PC-3 (cell line): ENCODE data around the gene RANGAP1. TPM values are rescaled to one million over a fixed set of nuclear protein-coding genes. Genes with fewer than 3 reads are reported as not detected.
"Not testable (repeated sequence)": the region's sequence is repeated elsewhere in the genome, so short reads cannot be mapped to it uniquely, and the experiment has no call there.

Experiments
- ATAC-seq: fragments of 200-7000 bp; cut with Tn5 transposase; 2 replicates; pipeline ENCODE4 v1.9.1; 2020; ENCODE audit warnings: mild to moderate bottlenecking, moderate library complexity
- BruUV-seq: library from RNA; stranded (reverse); fragments of 400-500 nt; replicated peaks from 2 replicates; lab custom pipeline; 2021; lab: Mats Ljungman, UMichigan
- CTCF ChIA-PET: fragments of 300-600 bp; sonication (Branson Sonifier 250); formaldehyde crosslinking; loops from one replicate; lab custom pipeline; 2022; ENCODE audit warnings: antibody characterized with exemption; lab: Charles Lee
- POLR2A ChIA-PET: fragments of 300-600 bp; sonication (Branson Sonifier 250); formaldehyde crosslinking; loops from one replicate; lab custom pipeline; 2022; ENCODE audit warnings: antibody characterized with exemption; ENCODE audit not compliant: unreplicated experiment; lab: Charles Lee
- DNase-seq: peaks from one replicate; pipeline ENCODE4 v3.0.0-alpha.2; 2015
- H2AFZ ChIP-seq: fragments of 300-600 bp; sonication (generic); 2 replicates; pipeline ENCODE4 v1.6.0; 2016; ENCODE audit warnings: antibody characterized with exemption, low read length
- H3F3A ChIP-seq: fragments of 300-600 bp; sonication (generic); one replicate; pipeline ENCODE4 v1.6.0; 2017; ENCODE audit warnings: antibody characterized with exemption, low read length, control low read depth, mild to moderate bottlenecking; ENCODE audit not compliant: unreplicated experiment
- H3K27ac ChIP-seq: fragments of 300-600 bp; sonication (generic); 2 replicates; pipeline ENCODE4 v1.5.1; 2016; ENCODE audit warnings: mild to moderate bottlenecking, low read length
- H3K27me3 ChIP-seq: fragments of 300-600 bp; sonication (generic); 2 replicates; pipeline ENCODE4 v1.6.1; 2016; ENCODE audit warnings: low read length, mixed read lengths
- H3K36me3 ChIP-seq: fragments of 300-600 bp; sonication (generic); 2 replicates; pipeline ENCODE4 v1.6.1; 2016; ENCODE audit warnings: low read depth, mixed run types, low read length, mixed read lengths
- H3K4me1 ChIP-seq: fragments of 300-600 bp; sonication (generic); 2 replicates; pipeline ENCODE4 v1.5.1; 2016; ENCODE audit warnings: low read length; ENCODE audit not compliant: insufficient read depth
- H3K4me2 ChIP-seq: fragments of 300-600 bp; sonication (generic); 2 replicates; pipeline ENCODE4 v1.6.0; 2016; ENCODE audit warnings: low read length
- H3K4me3 ChIP-seq: fragments of 300-600 bp; sonication (generic); 2 replicates; pipeline ENCODE4 v1.5.1; 2016; ENCODE audit warnings: mild to moderate bottlenecking, low read length, mixed read lengths
- H3K79me2 ChIP-seq: fragments of 300-600 bp; sonication (generic); 2 replicates; pipeline ENCODE4 v1.6.1; 2017; ENCODE audit warnings: low read length, mixed read lengths
- H3K9ac ChIP-seq: fragments of 300-600 bp; sonication (generic); 2 replicates; pipeline ENCODE4 v1.6.0; 2016; ENCODE audit warnings: mild to moderate bottlenecking, low read length
- H3K9me2 ChIP-seq: fragments of 300-600 bp; sonication (generic); replicated peaks from 2 replicates; pipeline ENCODE4 v1.6.1; 2016; ENCODE audit warnings: mixed run types, low read length, mixed read lengths
- H3K9me3 ChIP-seq: fragments of 300-600 bp; sonication (generic); 2 replicates; pipeline ENCODE4 v1.6.1; 2016; ENCODE audit warnings: low read length, mixed read lengths
- H4K20me1 ChIP-seq: fragments of 300-600 bp; sonication (generic); 2 replicates; pipeline ENCODE4 v1.6.1; 2016; ENCODE audit warnings: low read length, mixed read lengths
- CTCF ChIP-seq: fragments of 300-600 bp; sonication (generic); conservative IDR thresholded peaks from 2 replicates; pipeline ENCODE4 v1.5.1; 2017; ENCODE audit warnings: antibody characterized with exemption, low read depth, mild to moderate bottlenecking, low read length
- EZH2 ChIP-seq: fragments of 300-600 bp; sonication (generic); IDR thresholded peaks from one replicate; pipeline ENCODE4 v1.6.1; 2017; ENCODE audit warnings: antibody characterized with exemption, mild to moderate bottlenecking, low read length; ENCODE audit not compliant: unreplicated experiment
- EZH2phosphoT487 ChIP-seq: fragments of 300-600 bp; sonication (generic); IDR thresholded peaks from 2 replicates; pipeline ENCODE4 v1.6.1; 2018; ENCODE audit warnings: mild to moderate bottlenecking, antibody characterized with exemption, low read length, borderline replicate concordance
- intact Hi-C: fragments of 100-400 bp; cut with micrococcal nuclease; formaldehyde crosslinking; loops from 2 replicates; pipeline ENCODE4 v1.9.0; 2023
- total RNA-seq: library from RNA; depleted of rRNA; stranded (reverse); fragments of >200 nt; gene quantifications from 2 replicates; pipeline ENCODE4 v1.2.3, GENCODE V29; 2014

The RANGAP1 gene
- total RNA-seq, 1 experiment from 2014 or later = 99.0 TPM

- peak overlapping the region; percentile 99 for H3K9ac ChIP-seq
- CTCF ChIA-PET = interaction anchor here (0.5 kb wide), 1 partner anchor 7 kb away, joined by 5 read pairs; no protein-coding TSS in a partner anchor
- H2AFZ ChIP-seq = peak overlapping the region; percentile 82
- no peaks in the 10 kb centered on the region for H3K27me3 ChIP-seq
- no peaks in the 10 kb centered on the region for H4K20me1 ChIP-seq
- H3K36me3 ChIP-seq = no peaks in the 10 kb centered on the region
- H3K4me1 ChIP-seq = peaks cover 15% of the 10 kb centered on the region
- peak overlapping the region; percentile 97 for H3K4me2 ChIP-seq
- no peaks in the 10 kb centered on the region for H3K9me3 ChIP-seq
- DNase-seq = peak; percentile 28
- H3K9me2 ChIP-seq = no peaks in the 10 kb centered on the region
- BruUV-seq = no TSS peak
- POLR2A ChIA-PET = no interaction called here
- no peaks in the 10 kb centered on the region for H3F3A ChIP-seq
- H3K4me3 ChIP-seq = peak overlapping the region; percentile 95
- no peak for TF ChIP-seq CTCF
- no peak for TF ChIP-seq EZH2phosphoT487
- no peak for TF ChIP-seq EZH2
- intact Hi-C loops = loop anchor here (1.0 kb wide), 1 partner anchor 14 kb away; the partner anchor contains the start of gene RANGAP1
- H3K27ac ChIP-seq = no peak overlapping the region
- peaks cover 49% of the 10 kb centered on the region for H3K79me2 ChIP-seq
- no peak for ATAC-seq
These were observed 14.7 kb upstream of the RANGAP1 start for GRCh38 chr22:41300661-41301060.

- CTCF ChIA-PET = interaction anchor here (0.6 kb wide), 1 partner anchor 536 kb away, joined by 3 read pairs; no protein-coding TSS in a partner anchor
These were observed 11.1 kb upstream of the RANGAP1 start for GRCh38 chr22:41296826-41297667.

GRCh38 chr22:41294816-41295215 lies 8.8 kb upstream of the RANGAP1 start:
- CTCF ChIA-PET = not testable (repeated sequence)

More at GRCh38 chr22:41296826-41297667, 11.1 kb upstream of the RANGAP1 start:
- Histone ChIP-seq H4K20me1 (no peaks in the 10 kb centered on the region), H3F3A (no peaks in the 10 kb centered on the region), H3K4me3 (no peak overlapping the region), H3K9me3 (no peaks in the 10 kb centered on the region), H3K4me1 (peaks cover 4% of the 10 kb centered on the region), H3K27me3 (no peaks in the 10 kb centered on the region), H3K36me3 (no peaks in the 10 kb centered on the region), H3K27ac (no peak overlapping the region), H3K79me2 (peaks cover 15% of the 10 kb centered on the region), H2AFZ (no peak overlapping the region), H3K9ac (no peak overlapping the region), H3K4me2 (no peak overlapping the region), H3K9me2 (no peaks in the 10 kb centered on the region)
- TF ChIP-seq CTCF (no peak), EZH2 (no peak), EZH2phosphoT487 (no peak)
- DNase-seq (no peak), ATAC-seq (no peak)
- intact Hi-C loops = no loop called here
- POLR2A ChIA-PET = no interaction called here
- no TSS peak for BruUV-seq

More at GRCh38 chr22:41294816-41295215, 8.8 kb upstream of the RANGAP1 start:
- H3K27me3 ChIP-seq, H3K27ac ChIP-seq, H3F3A ChIP-seq, H4K20me1 ChIP-seq, H3K9me3 ChIP-seq, ATAC-seq, DNase-seq, H3K79me2 ChIP-seq, intact Hi-C loops, BruUV-seq, H2AFZ ChIP-seq, H3K36me3 ChIP-seq, H3K9me2 ChIP-seq, H3K4me2 ChIP-seq, H3K4me3 ChIP-seq, POLR2A ChIA-PET, H3K9ac ChIP-seq: not testable (repeated sequence)
- peaks cover 12% of the 10 kb centered on the region for H3K4me1 ChIP-seq
